Mesenchymal stem cell (in vitro differentiated cells and primary cell): ENCODE results near the gene VPS35L.

Experiments
- DNase-seq: peaks from one replicate; pipeline ENCODE4 v3.0.0-alpha.2; 2013
- H2AFZ ChIP-seq: one replicate; pipeline ENCODE4 v1.6.1; 2013; ENCODE audit warnings: low read depth, mild to moderate bottlenecking, control low read depth, inconsistent platforms, low read length, moderate library complexity
- H2AK5ac ChIP-seq: 2 replicates; pipeline ENCODE4 v1.6.1; 2013; ENCODE audit warnings: low read length, moderate library complexity, mild to moderate bottlenecking, inconsistent platforms; ENCODE audit not compliant: severe bottlenecking
- H2BK120ac ChIP-seq: one replicate; pipeline ENCODE4 v1.6.1; 2013; ENCODE audit warnings: low read depth, mild to moderate bottlenecking, inconsistent platforms, low read length, moderate library complexity
- H2BK12ac ChIP-seq, 2 experiments: one replicate each; pipeline ENCODE4 v1.6.1; 2013; ENCODE audit warnings: inconsistent platforms in 2 of 2, low read length in 2 of 2, mild to moderate bottlenecking in 2 of 2, moderate library complexity in 2 of 2, control low read depth in 1 of 2
- H2BK15ac ChIP-seq: one replicate; pipeline ENCODE4 v1.6.1; 2013; ENCODE audit warnings: mild to moderate bottlenecking, low read depth, inconsistent platforms; ENCODE audit not compliant: poor library complexity, severe bottlenecking
- H2BK5ac ChIP-seq: 2 replicates; pipeline ENCODE4 v1.6.1; 2013; ENCODE audit warnings: low read depth, mild to moderate bottlenecking, low read length, control low read depth, inconsistent platforms; ENCODE audit not compliant: poor library complexity, severe bottlenecking
- H3K14ac ChIP-seq, 2 experiments: one replicate each; pipeline ENCODE4 v1.6.1; 2013; ENCODE audit warnings: inconsistent platforms in 2 of 2, low read length in 2 of 2, control low read depth in 1 of 2, mild to moderate bottlenecking in 1 of 2, moderate library complexity in 1 of 2
- H3K18ac ChIP-seq, 2 experiments: one replicate each; pipeline ENCODE4 v1.6.1; 2013; ENCODE audit warnings: inconsistent platforms in 2 of 2, low read length in 2 of 2, control low read depth in 1 of 2, low read depth in 1 of 2, mild to moderate bottlenecking in 1 of 2
- H3K23ac ChIP-seq, 2 experiments: one replicate each; pipeline ENCODE4 v1.6.1; 2013; ENCODE audit warnings: inconsistent platforms in 2 of 2, low read length in 2 of 2, mild to moderate bottlenecking in 2 of 2, moderate library complexity in 2 of 2, control low read depth in 1 of 2
- H3K27ac ChIP-seq: 2 replicates; pipeline ENCODE4 v1.5.1; 2013; ENCODE audit warnings: mild to moderate bottlenecking, moderate library complexity, low read length, control low read depth, inconsistent platforms; ENCODE audit not compliant: poor library complexity, severe bottlenecking
- H3K27me3 ChIP-seq, 2 experiments: 2 replicates each; pipeline versions ENCODE4 v1.6.1 to v1.7.0; 2013; ENCODE audit warnings: low read length in 2 of 2, mild to moderate bottlenecking in 2 of 2, moderate library complexity in 2 of 2, control low read depth in 1 of 2, inconsistent platforms in 1 of 2; ENCODE audit not compliant: control insufficient read depth in 1 of 2, insufficient read depth in 1 of 2
- H3K36me3 ChIP-seq, 2 experiments: 2 replicates each; pipeline versions ENCODE4 v1.6.1 to v1.7.0; 2013; ENCODE audit warnings: low read length in 2 of 2, control low read depth in 1 of 2, inconsistent platforms in 1 of 2, low read depth in 1 of 2, mild to moderate bottlenecking in 1 of 2; ENCODE audit not compliant: insufficient read depth in 2 of 2, control insufficient read depth in 1 of 2
- H3K4ac ChIP-seq, 2 experiments: one replicate each; pipeline ENCODE4 v1.6.1; 2013; ENCODE audit warnings: inconsistent platforms in 2 of 2, low read length in 2 of 2, mild to moderate bottlenecking in 2 of 2, moderate library complexity in 2 of 2, control low read depth in 1 of 2, low read depth in 1 of 2
- H3K4me1 ChIP-seq: 2 replicates; pipeline ENCODE4 v1.6.1; 2013; ENCODE audit warnings: low read depth, low read length, control low read depth; ENCODE audit not compliant: control insufficient read depth, insufficient read depth
- H3K4me2 ChIP-seq: 2 replicates; pipeline ENCODE4 v1.6.1; 2013; ENCODE audit warnings: low read length, mild to moderate bottlenecking, inconsistent platforms; ENCODE audit not compliant: poor library complexity, severe bottlenecking
- H3K4me3 ChIP-seq, 2 experiments: 2 replicates each; pipeline versions ENCODE4 v1.5.1 to v1.7.0; 2013; ENCODE audit warnings: low read length in 2 of 2, mild to moderate bottlenecking in 2 of 2, control low read depth in 1 of 2, low read depth in 1 of 2; ENCODE audit not compliant: insufficient read depth in 1 of 2
- H3K79me1 ChIP-seq: replicated peaks from 2 replicates; pipeline ENCODE4 v1.6.1; 2013; ENCODE audit warnings: mild to moderate bottlenecking, control low read depth, low read length, inconsistent platforms; ENCODE audit not compliant: poor library complexity, severe bottlenecking
- H3K9ac ChIP-seq: 2 replicates; pipeline ENCODE4 v1.7.0; 2013; ENCODE audit warnings: mild to moderate bottlenecking, low read length, moderate library complexity
- H3K9me3 ChIP-seq: 2 replicates; pipeline ENCODE4 v1.7.0; 2013; ENCODE audit warnings: mild to moderate bottlenecking, low read length; ENCODE audit not compliant: control insufficient read depth
- H4K8ac ChIP-seq: one replicate; pipeline ENCODE4 v1.6.1; 2013; ENCODE audit warnings: inconsistent platforms, mild to moderate bottlenecking, low read length, moderate library complexity
- H4K91ac ChIP-seq: one replicate; pipeline ENCODE4 v1.6.1; 2013; ENCODE audit warnings: mild to moderate bottlenecking, low read length, inconsistent platforms
- WGBS: methylation state at CpG from one replicate; pipeline ENCODE4 v1.1.7; 2013; ENCODE audit warnings: mixed read lengths; 5-methylcytosine and 5-hydroxymethylcytosine counted together

VPS35L gene

DNA sequence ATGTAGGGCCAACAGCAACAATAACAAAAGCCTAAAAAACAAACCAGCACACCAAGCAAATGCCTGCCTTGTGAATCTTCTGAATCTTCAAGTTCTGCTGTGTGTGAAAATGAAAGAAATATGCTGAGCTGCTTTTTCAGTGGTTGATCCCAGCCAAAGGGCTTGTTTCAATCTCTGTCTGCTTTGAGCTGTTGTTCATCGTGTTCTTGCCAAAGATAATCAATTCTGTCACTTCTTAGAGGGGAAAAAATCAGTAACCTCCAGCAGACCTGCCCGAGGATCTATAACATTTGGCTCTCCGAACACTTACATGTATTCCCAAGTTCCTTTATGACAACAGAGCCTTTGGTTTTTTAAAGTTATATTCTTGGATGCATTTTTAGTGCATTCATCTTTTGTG lies 65.9 kb downstream of the VPS35L start:
- Histone ChIP-seq H3K9ac (no peak overlapping the region), H3K4me2 (no peak overlapping the region), H3K23ac (no peak overlapping the region)

GRCh38 chr16:19625039-19625438 lies 69.5 kb downstream of the VPS35L start:
- Histone ChIP-seq H3K4ac (no peak overlapping the region), H3K9me3 (no peaks in the 10 kb centered on the region), H3K27me3 (no peaks in the 10 kb centered on the region), H3K18ac (no peak overlapping the region), H2AFZ (no peak overlapping the region), H3K27ac (no peak overlapping the region), H3K79me1 (no peaks in the 10 kb centered on the region), H3K14ac (no peak overlapping the region), H3K4me3 (no peak overlapping the region), H3K9ac (no peak overlapping the region), H2BK5ac (no peak overlapping the region), H2BK15ac (no peak overlapping the region), H4K91ac (no peak overlapping the region), H3K4me2 (no peak overlapping the region), H3K36me3 (peaks cover 10 to 52% of the 10 kb centered on the region in 2 experiments), H4K8ac (no peak overlapping the region), H3K23ac (no peak overlapping the region), H2BK12ac (no peak overlapping the region), H2BK120ac (no peak overlapping the region), H3K4me1 (no peaks in the 10 kb centered on the region), H2AK5ac (no peak overlapping the region)
- DNase-seq: no peak
- 98% methylated on average over 6 of the region's 6 CpGs for WGBS

More for the DNA sequence above, 65.9 kb downstream of the VPS35L start:
- H4K8ac ChIP-seq: no peak overlapping the region
- no peaks in the 10 kb centered on the region for H3K27me3 ChIP-seq
- no peak overlapping the region for H3K18ac ChIP-seq
- no peaks in the 10 kb centered on the region for H3K4me1 ChIP-seq
- peaks cover 20 to 55% of the 10 kb centered on the region in 2 experiments for H3K36me3 ChIP-seq
- H2BK12ac ChIP-seq: no peak overlapping the region
- no peak overlapping the region for H2BK120ac ChIP-seq
- no peak overlapping the region for H2AFZ ChIP-seq
- H3K79me1 ChIP-seq: peaks cover 2% of the 10 kb centered on the region
- H2BK15ac ChIP-seq: no peak overlapping the region
- no peak for DNase-seq
- H3K9me3 ChIP-seq: no peaks in the 10 kb centered on the region
- H2AK5ac ChIP-seq: no peak overlapping the region
- no peak overlapping the region for H3K4ac ChIP-seq
- no peak overlapping the region for H3K14ac ChIP-seq
- H2BK5ac ChIP-seq: no peak overlapping the region
- H3K27ac ChIP-seq: no peak overlapping the region
- H4K91ac ChIP-seq: no peak overlapping the region
- 94% methylated on average over 1 of the region's 3 CpGs for WGBS
- H3K4me3 ChIP-seq: no peak overlapping the region

GRCh38 chr16:19636436-19637267 lies 81.1 kb downstream of the VPS35L start:
- Histone ChIP-seq H2BK5ac (no peak overlapping the region), H3K18ac (no peak overlapping the region), H3K4me3 (no peak overlapping the region), H3K9me3 (no peaks in the 10 kb centered on the region), H3K9ac (no peak overlapping the region), H3K23ac (peak overlapping the region in 1 of 2 experiments; percentile 52), H2BK15ac (no peak overlapping the region), H2BK120ac (no peak overlapping the region), H2AFZ (no peak overlapping the region), H2AK5ac (no peak overlapping the region), H2BK12ac (no peak overlapping the region), H3K14ac (no peak overlapping the region), H4K91ac (no peak overlapping the region), H3K36me3 (peaks cover 33 to 81% of the 10 kb centered on the region in 2 experiments), H4K8ac (no peak overlapping the region), H3K27me3 (no peaks in the 10 kb centered on the region), H3K4me1 (no peaks in the 10 kb centered on the region), H3K27ac (no peak overlapping the region), H3K79me1 (peaks cover 1% of the 10 kb centered on the region), H3K4me2 (no peak overlapping the region), H3K4ac (no peak overlapping the region)
- 94% methylated on average over 6 of the region's 7 CpGs for WGBS
- peak; percentile 3 for DNase-seq

DNA sequence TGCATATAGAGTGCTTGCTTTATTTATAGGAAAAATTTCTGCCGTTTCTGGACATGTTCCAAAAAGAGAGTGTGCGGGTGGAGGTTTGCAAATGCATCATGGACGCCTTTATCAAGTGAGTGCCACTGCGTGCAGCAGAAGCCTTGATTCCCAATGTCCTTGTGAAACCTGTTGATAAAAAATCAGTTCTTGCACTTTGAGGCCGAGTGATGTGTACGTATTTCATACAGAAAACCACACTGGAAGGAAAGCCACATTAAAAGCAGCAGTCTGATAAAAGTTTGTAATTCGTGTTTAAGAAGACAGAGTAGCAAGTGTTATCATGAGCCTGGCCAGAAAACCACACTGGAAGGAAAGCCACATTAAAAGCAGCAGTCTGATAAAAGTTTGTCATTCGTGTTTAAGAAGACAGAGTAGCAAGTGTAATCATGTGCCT lies 84.5 kb downstream of the VPS35L start:
- Histone ChIP-seq H4K8ac (no peak overlapping the region), H2BK5ac (no peak overlapping the region), H3K9me3 (no peaks in the 10 kb centered on the region), H3K4ac (no peak overlapping the region), H3K4me1 (no peaks in the 10 kb centered on the region), H3K27ac (no peak overlapping the region), H3K18ac (no peak overlapping the region), H2BK120ac (no peak overlapping the region), H3K27me3 (no peaks in the 10 kb centered on the region), H3K4me2 (no peak overlapping the region), H3K14ac (no peak overlapping the region), H3K4me3 (no peak overlapping the region), H3K9ac (no peak overlapping the region), H2AFZ (no peak overlapping the region), H3K36me3 (peaks cover 19 to 66% of the 10 kb centered on the region in 2 experiments), H2BK15ac (no peak overlapping the region), H2AK5ac (no peak overlapping the region), H2BK12ac (no peak overlapping the region), H3K79me1 (peaks cover 1% of the 10 kb centered on the region), H4K91ac (no peak overlapping the region), H3K23ac (no peak overlapping the region)
- 94% methylated on average over 7 of the region's 8 CpGs for WGBS
- no peak for DNase-seq
